GM18508 (cell line): ENCODE measurements around the gene FRRS1.

Source experiments
- ATAC-seq: cut with Tn5 transposase; IDR thresholded peaks from one replicate; pipeline ENCODE4 v1.9.1; 2021; ENCODE audit warnings: moderate number of reproducible peaks; ENCODE audit not compliant: insufficient read depth, unreplicated experiment

The FRRS1 gene

DNA sequence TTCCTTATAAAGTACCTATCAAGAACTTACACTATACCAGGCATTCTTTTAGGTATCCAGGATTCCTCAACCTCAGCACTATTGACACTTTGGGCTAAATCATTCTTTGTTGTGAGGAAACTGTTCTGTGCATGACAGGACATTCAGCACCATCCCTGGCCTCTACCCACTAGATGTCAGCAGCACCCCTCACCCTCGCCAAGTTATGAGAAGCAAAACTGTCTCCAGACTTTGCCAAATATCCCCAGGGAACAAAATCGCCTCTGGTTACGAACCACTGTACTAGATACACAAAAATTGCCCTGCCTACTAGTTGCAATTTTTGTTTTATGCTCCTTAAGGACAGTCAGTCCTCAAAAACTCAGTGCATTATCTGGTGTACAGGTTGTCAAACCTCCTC is 84.9 kb downstream of the FRRS1 start:
- no peak for ATAC-seq

- no peak for ATAC-seq
These were observed 86.2 kb downstream of the FRRS1 start for GRCh38 chr1:99680270-99680669.

DNA sequence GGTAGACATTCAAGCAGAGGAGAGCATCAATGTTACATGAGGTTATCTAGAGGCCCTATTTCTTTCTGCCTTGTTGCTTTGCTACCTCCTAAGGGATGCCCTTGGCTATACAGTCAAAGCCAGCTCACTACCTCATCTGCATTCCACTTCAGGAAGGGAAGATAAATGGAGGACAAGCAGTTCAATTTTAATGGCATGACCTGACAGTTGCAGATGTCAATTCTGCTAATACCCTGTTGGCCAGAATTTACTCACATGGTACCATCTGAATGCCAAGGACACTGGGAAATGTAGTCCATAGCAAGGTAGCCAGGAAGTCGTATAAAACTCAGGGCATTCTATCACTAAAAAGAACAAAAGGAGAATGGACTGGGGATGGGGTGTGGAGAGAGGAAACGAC is 89.0 kb downstream of the FRRS1 start:
- ATAC-seq = no peak

DNA sequence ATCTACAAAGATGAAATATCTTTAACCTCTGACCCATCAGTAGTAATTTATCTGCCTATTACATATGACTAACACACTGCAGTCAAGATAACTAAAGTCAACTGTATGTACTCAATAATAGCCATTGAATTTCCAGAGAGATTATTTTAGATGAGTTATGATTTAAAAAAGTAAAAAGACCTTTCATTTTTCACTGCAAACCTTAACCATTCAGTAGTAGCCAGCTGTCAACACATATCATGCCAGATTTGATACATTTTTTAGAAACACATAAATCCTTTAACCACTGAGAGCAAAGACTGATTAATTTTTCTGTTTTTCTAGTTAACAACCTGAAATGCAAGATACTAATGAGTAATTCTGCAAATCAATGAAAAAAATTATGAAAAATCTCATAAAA is 89.6 kb downstream of the FRRS1 start:
- no peak for ATAC-seq

DNA sequence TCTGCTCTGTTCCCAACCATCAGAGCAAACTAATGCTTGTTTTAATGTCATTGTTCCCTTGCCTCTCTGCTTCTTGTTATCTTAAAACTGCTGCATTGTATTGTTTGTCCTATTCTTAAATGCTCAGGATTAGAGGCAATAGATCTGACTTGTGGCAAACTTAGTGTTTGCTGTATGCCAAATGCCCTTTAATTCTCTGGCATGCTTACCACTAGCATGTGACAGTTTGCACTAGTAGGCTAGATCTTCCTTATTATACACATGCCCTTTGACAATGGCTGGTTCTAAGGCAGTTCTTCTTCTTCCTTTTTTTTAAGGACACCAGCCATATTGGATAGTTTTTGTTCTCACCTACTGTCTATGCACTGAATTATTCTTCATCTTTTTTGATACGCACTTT is 90.4 kb downstream of the FRRS1 start:
- no peak for ATAC-seq

DNA sequence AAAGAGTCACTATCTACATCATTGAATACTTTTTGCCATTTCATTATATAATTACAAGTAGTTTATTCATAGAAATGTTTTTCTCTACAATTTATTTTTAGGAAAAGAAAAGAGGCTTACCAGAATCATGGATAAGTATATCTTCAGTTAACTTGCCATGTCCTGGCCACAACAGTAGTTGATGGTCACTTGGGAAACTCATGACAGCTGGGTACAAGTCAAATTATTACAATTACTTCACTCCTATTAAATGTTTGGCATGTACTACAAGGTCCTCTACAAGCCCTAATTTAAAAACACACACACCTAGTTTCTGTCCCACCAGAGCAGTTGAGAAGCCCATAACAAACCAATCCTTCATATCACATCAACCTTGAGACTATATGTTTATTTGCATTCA is 91.1 kb downstream of the FRRS1 start:
- no peak for ATAC-seq

- ATAC-seq = no peak
These were observed 92.0 kb downstream of the FRRS1 start for GRCh38 chr1:99674115-99675064.

GRCh38 chr1:99673315-99673714 is 93.1 kb downstream of the FRRS1 start:
- ATAC-seq = no peak

DNA sequence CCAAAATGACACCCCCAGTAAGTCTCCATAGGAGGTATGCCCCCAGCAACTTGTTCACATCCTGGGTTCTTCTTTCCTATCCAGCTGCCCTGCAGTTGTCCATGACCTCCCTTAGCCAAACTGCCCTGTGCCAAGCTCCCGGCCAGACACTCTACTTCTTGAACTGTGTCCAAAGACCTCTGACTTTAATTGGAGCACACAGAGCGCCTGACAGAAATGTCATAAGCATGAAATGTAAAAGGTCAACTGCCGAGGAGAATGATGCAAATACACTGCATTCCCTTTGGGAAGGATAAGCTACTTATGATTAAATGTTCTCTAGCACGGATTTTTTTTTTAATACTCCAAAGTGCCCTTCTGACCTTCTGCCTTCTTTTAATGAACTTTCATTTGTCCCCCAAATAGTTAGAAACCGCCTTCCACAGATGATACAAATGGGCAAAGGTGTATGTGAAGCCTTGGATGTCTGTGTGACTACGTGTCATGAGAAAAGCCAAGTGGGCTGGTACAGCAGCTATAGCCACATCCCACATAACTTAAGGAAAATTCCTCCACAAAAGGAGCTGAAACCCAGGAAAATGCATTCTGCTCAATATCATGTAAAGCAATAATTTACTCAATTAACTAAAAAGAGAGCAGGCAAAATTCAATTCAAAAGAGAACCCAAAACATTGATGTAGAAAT is 93.8 kb downstream of the FRRS1 start:
- no peak for ATAC-seq

DNA sequence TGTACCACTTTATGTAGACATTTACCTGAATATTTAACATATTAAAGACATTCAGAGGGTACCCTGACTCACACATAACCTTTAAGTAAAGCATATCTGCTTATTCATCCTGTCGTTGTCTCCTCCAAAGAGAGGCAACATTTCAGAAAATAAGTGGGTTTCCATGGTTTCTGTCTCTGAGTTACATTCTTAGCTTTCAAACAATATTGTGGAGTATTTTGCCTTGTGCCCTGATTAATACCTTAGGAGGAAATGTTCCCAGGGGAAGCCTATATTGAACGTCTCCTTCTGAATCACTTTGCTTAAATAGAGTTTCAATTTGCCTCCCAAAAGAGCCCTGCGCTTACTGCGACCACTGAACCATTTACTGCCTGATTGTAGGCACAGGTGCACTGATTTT is 94.4 kb downstream of the FRRS1 start:
- ATAC-seq = no peak

GRCh38 chr1:99670583-99670982 is 95.9 kb downstream of the FRRS1 start:
- no peak for ATAC-seq

- no peak for ATAC-seq
These were observed 96.6 kb downstream of the FRRS1 start for GRCh38 chr1:99669821-99670220.

DNA sequence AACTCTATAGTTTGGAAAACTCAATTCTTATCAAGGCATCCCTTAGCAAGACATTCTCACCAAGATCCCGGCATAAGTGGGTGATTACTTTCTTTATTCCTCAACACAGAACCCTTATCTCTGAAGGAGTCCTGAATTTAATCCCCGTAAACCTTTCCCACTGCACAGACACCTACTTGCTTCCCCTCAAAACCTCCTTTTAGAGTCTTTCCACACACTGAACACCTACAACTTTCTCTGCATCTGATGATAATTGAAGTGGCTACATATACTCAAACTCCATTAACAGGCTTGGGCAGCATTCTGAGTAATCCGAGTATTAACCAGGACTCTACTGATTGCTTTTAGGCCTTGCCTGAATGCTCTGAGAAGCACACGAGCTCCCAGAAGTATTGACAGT is 97.1 kb downstream of the FRRS1 start:
- no peak for ATAC-seq

DNA sequence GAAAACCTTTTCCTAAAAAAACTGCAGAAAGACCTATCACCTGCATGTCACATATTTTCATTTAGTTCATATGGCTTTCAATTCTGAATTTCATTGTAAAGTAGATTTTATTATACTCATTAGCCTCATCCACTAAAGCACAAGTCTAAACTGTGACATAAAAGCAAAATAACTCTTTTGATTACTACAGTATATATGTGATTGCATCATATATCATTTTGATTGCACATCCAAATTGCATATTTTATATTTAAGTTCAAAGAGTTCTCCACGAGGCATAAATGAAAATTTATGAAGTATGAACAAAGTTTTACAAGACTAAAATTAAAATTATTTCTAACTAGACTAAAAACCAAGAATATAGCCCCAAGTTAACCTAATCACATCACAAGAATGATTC is 101.2 kb downstream of the FRRS1 start:
- ATAC-seq = no peak

- no peak for ATAC-seq
These were observed 102.9 kb downstream of the FRRS1 start for GRCh38 chr1:99663501-99663900.

DNA sequence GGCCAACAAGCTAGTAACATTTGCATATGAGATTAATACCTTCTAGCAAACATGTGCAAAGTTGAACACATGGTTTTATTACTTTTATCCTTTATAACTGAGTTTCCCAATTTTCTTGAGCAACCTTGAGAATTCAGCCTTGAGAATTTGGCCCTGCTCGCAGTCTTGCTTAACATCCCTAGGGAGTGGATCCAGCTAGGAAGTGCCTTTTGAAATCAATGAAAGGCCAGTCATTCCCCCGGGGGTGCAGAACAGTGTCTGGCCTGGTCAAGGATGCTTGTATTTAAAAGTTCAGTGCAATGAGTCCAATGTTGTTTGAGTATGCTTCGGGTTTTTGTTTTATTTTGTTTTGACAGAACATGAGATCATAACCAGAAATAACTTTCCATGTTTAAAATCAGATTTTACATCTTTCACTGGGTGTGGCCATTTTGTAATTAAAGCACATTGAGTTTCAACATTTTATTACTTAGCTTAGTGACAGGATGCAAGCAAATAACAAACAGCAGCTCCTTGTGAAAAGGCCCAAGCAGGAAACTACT is 103.8 kb downstream of the FRRS1 start:
- ATAC-seq = no peak

DNA sequence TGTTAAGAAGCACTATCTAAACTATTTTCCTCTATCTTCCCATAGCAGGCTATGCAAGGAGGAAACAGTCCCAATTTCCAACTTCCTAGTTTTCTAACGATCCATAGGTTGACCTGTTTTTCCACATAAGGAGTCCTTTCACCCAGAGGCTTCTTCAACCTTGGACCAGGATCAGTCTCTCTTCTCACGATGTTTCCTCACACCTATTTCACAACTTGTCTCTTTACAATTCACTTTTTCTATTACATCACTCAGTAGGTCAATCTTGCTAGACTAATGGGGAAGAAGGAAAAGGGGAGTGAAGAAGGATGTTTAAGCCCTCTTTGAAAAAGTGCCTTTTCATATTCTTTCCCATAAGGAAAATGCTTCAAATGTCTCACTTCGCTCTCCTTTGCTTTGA is 104.7 kb downstream of the FRRS1 start:
- ATAC-seq = no peak

GRCh38 chr1:99660496-99660895 is 105.9 kb downstream of the FRRS1 start:
- ATAC-seq = no peak

DNA sequence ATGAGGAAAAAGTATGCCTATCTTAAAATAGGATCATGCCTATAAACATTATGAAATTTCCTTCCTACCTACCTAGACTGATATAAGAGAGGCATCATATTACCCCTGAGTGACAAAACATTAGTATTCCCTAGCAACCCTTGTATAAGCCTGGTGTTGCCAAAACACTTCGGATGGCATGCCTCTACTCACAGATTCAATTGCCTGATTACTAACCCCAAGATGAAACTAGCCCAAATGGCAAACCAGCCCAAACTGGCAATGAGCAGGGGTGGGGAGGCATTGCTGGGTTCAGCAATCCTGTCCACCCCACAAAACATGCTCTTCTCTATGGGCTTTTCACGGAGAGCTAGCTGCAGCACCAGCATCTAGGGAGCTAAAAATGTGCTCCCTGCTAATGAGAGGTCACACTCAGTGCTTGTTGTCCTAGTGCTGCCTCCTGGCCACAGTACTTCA is 106.7 kb downstream of the FRRS1 start:
- ATAC-seq = no peak
